Gastroesophageal sphincter (tissue), 4 donors: ENCODE data around the gene FAXDC2. TPM values are rescaled to one million over a fixed set of nuclear protein-coding genes. Genes with fewer than 3 reads are reported as not detected.

Experiments
- ATAC-seq: fragments of 150-250 bp; one replicate; pipeline ENCODE4 v1.9.1; 2016; ENCODE audit warnings: mild to moderate bottlenecking, moderate library complexity
- H3K27ac ChIP-seq, 4 donors: fragments of 200-600 bp; sonication (generic) in 3 of 4; 1 replicate in 3 of 4; 2 replicates in 1 of 4; pipeline ENCODE4 v1.5.1; 2016 to 2019
- H3K27me3 ChIP-seq: fragments of 200-600 bp; sonication (generic); one replicate; pipeline ENCODE4 v1.5.1; 2019
- H3K36me3 ChIP-seq, 2 donors: fragments of 200-600 bp; sonication (generic); one replicate each; pipeline ENCODE4 v1.5.1; 2019; ENCODE audit warnings: control low read depth in 1 of 2
- H3K4me1 ChIP-seq, 3 donors: fragments of 200-600 bp; sonication (generic); 1 replicate in 2 of 3; 2 replicates in 1 of 3; pipeline ENCODE4 v1.5.1; 2016 to 2019; ENCODE audit warnings: control low read depth in 2 of 3
- H3K4me3 ChIP-seq, 2 donors: fragments of 200-600 bp; sonication (generic); one replicate each; pipeline ENCODE4 v1.5.1; 2019; ENCODE audit warnings: mild to moderate bottlenecking in 1 of 2, moderate library complexity in 1 of 2
- H3K9me3 ChIP-seq, 3 donors: fragments of 200-600 bp; sonication (generic); one replicate each; pipeline ENCODE4 v1.5.1; 2017 to 2019; ENCODE audit warnings: control low read depth in 2 of 3
- EP300 ChIP-seq: sonication (generic); formaldehyde crosslinking; IDR thresholded peaks from one replicate; pipeline ENCODE4 v1.6.1; 2017; ENCODE audit warnings: antibody characterized with exemption, mild to moderate bottlenecking
- POLR2A ChIP-seq, 2 donors: fragments of 450-650 bp; IDR thresholded peaks; one replicate each; pipeline ENCODE4 v1.6.1; 2017; ENCODE audit warnings: antibody characterized with exemption in 2 of 2, mild to moderate bottlenecking in 2 of 2, moderate library complexity in 1 of 2
- POLR2AphosphoS5 ChIP-seq: sonication (generic); formaldehyde crosslinking; IDR thresholded peaks from one replicate; pipeline ENCODE4 v1.6.1; 2017; ENCODE audit warnings: antibody characterized with exemption
- WGBS, 2 donors: methylation state at CpG; one replicate each; pipeline ENCODE4 v1.1.5; 2018; ENCODE audit warnings: low coverage in 1 of 2; 5-methylcytosine and 5-hydroxymethylcytosine counted together
- total RNA-seq, 4 donors: library from RNA; depleted of rRNA; stranded (reverse); fragments of >200 nt; gene quantifications; one replicate each; pipeline ENCODE4 v1.1.0, GENCODE V29; 2016
- TF ChIP-seq, protein P1 (sequence below), 4 experiments: fragments of 200-600 bp in 2 of 4; fragments of 450-650 bp in 2 of 4; sonication (generic) in 1 of 4; IDR thresholded peaks; one replicate each; pipeline ENCODE4 v1.5.1; 2017 to 2019; ENCODE audit warnings: antibody characterized with exemption in 4 of 4, mild to moderate bottlenecking in 2 of 4, moderate library complexity in 2 of 4

FAXDC2 gene
- total RNA-seq, 4 donors from 2014 or later = 26.6 to 75.5 (median 46.4) TPM

DNA sequence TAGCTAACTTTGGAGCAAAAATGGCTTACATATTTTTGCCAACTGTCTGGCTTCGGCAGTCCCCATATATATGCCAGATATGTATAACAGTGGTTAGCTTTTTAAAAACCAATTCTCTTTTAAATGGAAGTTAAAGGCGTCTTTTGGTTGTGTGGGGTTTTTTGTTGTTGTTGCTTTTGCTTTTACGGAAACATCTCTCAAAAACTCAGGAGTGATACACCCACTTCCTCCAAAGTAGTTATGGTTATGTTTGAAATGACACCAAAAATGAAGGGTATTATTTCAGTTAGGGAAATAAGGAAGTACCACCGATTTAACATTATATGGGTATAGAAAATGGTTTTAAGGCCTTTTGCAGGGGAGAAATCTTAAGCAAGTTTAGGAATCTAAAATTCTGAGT lies 10.4 kb upstream of the FAXDC2 start:
- 30 to 45% methylated on average over 4 of the region's 4 CpGs for WGBS, 2 donors

DNA sequence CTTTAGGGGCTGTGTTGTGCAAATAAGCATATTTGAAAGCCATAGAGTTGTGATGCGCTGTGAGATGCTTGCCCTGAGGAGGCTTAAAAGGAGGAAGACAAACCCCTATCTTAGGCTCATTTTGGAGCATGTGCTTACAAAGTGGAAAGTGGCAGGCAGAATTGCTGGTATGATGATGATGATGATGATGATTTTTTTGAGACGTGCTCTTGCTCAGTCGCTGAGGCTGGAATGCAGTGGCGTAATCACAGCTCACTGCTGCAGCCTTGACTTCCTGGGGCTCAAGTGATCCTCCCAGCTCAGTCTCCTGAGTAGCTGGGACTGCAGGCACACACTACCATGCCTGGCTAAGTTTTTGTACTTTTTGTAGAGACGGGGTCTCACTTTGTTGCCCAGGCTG lies 9.7 kb upstream of the FAXDC2 start:
- Histone ChIP-seq H3K9me3 (no peaks in the 10 kb centered on the region), H3K4me1 (peaks cover 0 to 60% (median 26%) of the 10 kb centered on the region in 3 donors), H3K27ac (peak overlapping the region; percentile 76 to 99 (median 98)), H3K4me3 (peak overlapping the region; percentile 80 to 89), H3K36me3 (peaks cover 0 to 22% of the 10 kb centered on the region in 2 donors), H3K27me3 (no peaks in the 10 kb centered on the region)
- 9 to 30% methylated on average over 3 to 4 of the region's 5 CpGs for WGBS, 2 donors
- ATAC-seq = no peak
- no peak for TF ChIP-seq EP300
- peak; percentile 46 for TF ChIP-seq POLR2AphosphoS5

More for the DNA sequence above, 10.4 kb upstream of the FAXDC2 start:
- H3K9me3 ChIP-seq = no peaks in the 10 kb centered on the region
- peak overlapping the region in 1 of 2 donors; percentile 89 for H3K4me3 ChIP-seq
- TF ChIP-seq POLR2AphosphoS5 (no peak), POLR2A (IDR thresholded peaks at IDR 0.05) (no peak), EP300 (no peak)
- TF ChIP-seq, protein P1, sequence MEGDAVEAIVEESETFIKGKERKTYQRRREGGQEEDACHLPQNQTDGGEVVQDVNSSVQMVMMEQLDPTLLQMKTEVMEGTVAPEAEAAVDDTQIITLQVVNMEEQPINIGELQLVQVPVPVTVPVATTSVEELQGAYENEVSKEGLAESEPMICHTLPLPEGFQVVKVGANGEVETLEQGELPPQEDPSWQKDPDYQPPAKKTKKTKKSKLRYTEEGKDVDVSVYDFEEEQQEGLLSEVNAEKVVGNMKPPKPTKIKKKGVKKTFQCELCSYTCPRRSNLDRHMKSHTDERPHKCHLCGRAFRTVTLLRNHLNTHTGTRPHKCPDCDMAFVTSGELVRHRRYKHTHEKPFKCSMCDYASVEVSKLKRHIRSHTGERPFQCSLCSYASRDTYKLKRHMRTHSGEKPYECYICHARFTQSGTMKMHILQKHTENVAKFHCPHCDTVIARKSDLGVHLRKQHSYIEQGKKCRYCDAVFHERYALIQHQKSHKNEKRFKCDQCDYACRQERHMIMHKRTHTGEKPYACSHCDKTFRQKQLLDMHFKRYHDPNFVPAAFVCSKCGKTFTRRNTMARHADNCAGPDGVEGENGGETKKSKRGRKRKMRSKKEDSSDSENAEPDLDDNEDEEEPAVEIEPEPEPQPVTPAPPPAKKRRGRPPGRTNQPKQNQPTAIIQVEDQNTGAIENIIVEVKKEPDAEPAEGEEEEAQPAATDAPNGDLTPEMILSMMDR (IDR thresholded peaks at IDR 0.05) = no peak
- H3K27ac ChIP-seq = peak overlapping the region in 3 of 4 donors; percentile 96 to 99 (median 99)
- H3K27me3 ChIP-seq = no peaks in the 10 kb centered on the region
- H3K4me1 ChIP-seq = peaks cover 0 to 63% (median 26%) of the 10 kb centered on the region in 3 donors
- no peak for ATAC-seq
- H3K36me3 ChIP-seq = peaks cover 0 to 28% of the 10 kb centered on the region in 2 donors

DNA sequence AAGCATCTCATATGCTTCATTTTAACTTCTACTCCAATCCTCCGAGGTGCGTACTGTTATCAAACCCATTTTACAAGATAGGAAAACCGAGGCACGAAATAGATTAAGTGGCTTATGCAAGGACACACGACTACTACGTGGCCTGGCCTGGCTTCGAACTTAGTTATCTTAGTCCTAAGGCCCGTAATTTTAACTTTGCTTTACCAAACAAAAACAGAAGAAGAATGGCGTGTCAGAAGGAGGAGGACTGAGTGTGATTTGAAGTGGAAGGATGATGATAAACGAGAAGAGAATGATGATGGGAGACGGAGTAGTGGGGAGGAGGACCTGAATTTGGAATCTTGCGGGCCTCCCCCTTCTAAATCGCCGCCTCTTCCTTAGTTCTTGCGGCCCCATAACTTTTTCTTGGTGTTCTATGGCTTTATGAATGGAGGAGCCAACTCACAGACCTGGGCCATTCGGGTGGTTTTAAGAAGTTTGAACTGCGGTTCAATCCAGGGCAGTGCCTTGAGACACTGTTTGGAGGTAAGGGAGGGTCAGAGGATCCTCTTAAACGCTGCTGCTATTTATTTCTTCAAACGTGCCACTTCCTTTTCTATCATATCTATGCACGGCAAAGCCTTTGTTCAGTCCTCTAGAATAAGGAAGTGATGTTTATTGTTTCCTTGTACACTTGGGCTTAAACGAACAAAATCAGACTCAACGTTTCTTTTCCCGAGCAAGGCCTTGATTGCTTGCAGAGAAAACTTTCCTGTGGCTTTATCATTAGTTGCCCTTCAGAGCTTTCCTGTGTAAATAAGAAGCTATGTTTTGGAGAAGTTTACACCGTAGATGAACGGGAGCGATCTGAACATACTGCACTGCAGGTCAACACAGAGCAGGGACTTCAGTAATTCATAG lies 8.8 kb upstream of the FAXDC2 start:
- 0 to 1% methylated on average over 22 to 26 of the region's 26 CpGs for WGBS, 2 donors
- Histone ChIP-seq H3K4me3 (peak overlapping the region; percentile 80 to 89), H3K36me3 (peaks cover 0 to 13% of the 10 kb centered on the region in 2 donors), H3K27me3 (no peaks in the 10 kb centered on the region), H3K4me1 (peaks cover 0 to 60% (median 26%) of the 10 kb centered on the region in 3 donors), H3K9me3 (no peaks in the 10 kb centered on the region), H3K27ac (peak overlapping the region; percentile 76 to 99 (median 98))
- ATAC-seq = no peak
- no peak for TF ChIP-seq EP300
- no peak for TF ChIP-seq POLR2A (IDR thresholded peaks at IDR 0.05)

DNA sequence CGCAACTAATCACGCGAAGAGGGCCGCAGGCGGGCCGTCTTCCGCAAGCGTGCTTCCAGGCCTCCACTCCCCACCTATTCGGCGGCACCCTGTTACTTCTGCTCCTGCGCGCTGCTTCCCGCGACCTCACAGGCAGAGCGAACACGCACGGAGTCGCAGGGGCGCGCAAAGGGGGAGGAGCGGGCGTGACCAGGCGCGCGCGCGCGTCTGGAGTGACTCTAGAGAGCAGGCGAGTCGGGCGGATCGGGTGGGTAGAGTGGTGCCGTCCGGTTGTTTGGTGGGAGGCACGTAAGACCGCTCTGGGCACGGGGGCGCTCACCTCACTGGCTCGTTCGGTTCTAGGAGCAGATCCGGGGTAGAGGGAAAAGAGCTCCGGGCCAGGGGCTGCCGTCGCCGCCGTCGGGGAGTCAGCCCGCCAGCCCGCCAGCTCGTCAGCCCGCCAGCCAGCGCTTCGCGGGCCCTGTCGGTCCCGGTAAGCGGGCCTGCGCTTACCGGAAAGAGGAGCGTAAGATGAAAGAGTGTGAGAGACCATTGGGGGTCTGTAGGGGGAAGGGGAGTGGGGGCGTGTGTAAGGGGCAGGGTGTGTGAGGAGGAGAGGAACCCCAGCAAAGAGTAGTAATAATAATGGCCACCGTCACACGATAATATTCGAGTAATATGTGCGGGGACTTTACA lies 8.0 kb upstream of the FAXDC2 start, which contains the start of gene CNOT8:
Gene CNOT8, plus strand, starts transcription at position 331 of the 675 bp plus-strand sequence. CDS start 4,652 bp downstream, outside the sequence.
- no peaks in the 10 kb centered on the region for H3K9me3 ChIP-seq
- H3K36me3 ChIP-seq = peaks cover 0 to 5% of the 10 kb centered on the region in 2 donors
- no peaks in the 10 kb centered on the region for H3K27me3 ChIP-seq
- peak; percentile 91 for ATAC-seq
- TF ChIP-seq, protein P1 (IDR thresholded peaks at IDR 0.05) = peak in 1 of 4 experiments; percentile 22
- peak; percentile 88 for TF ChIP-seq POLR2AphosphoS5
- no peak for TF ChIP-seq EP300
- peak; percentile 89 to 91 for TF ChIP-seq POLR2A (IDR thresholded peaks at IDR 0.05)
- H3K27ac ChIP-seq = peak within 1 kb of the TSS; percentile 76 to 99 (median 98)
- WGBS, 2 donors = 0% methylated on average over 9 to 18 of the region's 65 CpGs
- peak within 1 kb of the TSS; percentile 80 to 89 for H3K4me3 ChIP-seq
- H3K4me1 ChIP-seq = peaks cover 0 to 58% (median 26%) of the 10 kb centered on the region in 3 donors

DNA sequence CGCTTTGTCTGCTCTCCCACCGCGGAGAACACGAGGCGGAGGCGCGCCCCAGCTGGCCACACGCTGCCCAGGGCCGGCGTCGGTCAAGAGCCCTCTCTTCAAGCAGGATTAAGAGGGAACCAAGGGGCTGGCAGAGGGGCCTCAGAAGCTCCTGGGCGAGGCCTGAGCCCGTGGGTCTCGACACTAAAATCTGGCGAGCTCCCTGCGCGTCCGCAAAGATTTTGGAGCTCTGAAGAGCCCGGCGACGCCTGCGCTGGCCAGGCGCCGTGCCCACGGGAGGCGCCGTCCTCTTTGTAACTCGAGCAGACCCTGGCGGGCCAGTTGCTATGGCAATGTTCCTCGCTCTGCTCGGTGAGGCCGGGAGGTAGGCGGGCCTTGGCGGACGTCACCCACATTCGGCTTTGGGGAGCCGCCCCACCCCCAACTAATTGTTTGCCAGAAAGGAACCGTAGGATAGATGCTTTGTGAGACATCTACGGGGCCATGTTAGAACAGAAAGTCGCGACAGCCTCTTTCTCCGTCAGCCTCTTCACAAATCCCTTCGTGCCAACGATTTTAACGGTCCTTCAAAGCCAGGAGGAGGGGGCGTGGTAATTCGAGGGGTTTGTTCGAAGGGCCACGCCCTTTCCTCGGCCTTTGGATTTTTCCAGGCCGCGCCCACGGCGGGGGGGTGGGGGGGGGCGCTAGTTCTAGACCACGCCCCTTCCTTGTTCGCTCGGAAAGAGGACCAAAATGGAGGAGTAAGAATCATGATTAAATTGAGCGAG lies 7.3 kb upstream of the FAXDC2 start:
- H3K4me1 ChIP-seq = peaks cover 0 to 51% (median 26%) of the 10 kb centered on the region in 3 donors
- no peaks in the 10 kb centered on the region for H3K9me3 ChIP-seq
- peak overlapping the region; percentile 80 to 89 for H3K4me3 ChIP-seq
- TF ChIP-seq, protein P1 (IDR thresholded peaks at IDR 0.05) = peak in 3 of 4 experiments; percentile 0 to 38 (median 16)
- TF ChIP-seq POLR2AphosphoS5 = peak; percentile 39
- peak; percentile 66 to 78 for TF ChIP-seq POLR2A (IDR thresholded peaks at IDR 0.05)
- no peak for TF ChIP-seq EP300
- H3K36me3 ChIP-seq = no peaks in the 10 kb centered on the region
- H3K27ac ChIP-seq = peak overlapping the region; percentile 76 to 99 (median 98)
- H3K27me3 ChIP-seq = no peaks in the 10 kb centered on the region
- 0% methylated on average over 17 of the region's 59 CpGs for WGBS, 2 donors
- ATAC-seq = peak; percentile 90
